Measurements from ENCODE around the gene KCNMA1.
"Not testable (repeated sequence)": the region's sequence is repeated elsewhere in the genome, so short reads cannot be mapped to it uniquely, and the experiment has no call there.

The KCNMA1 gene

GRCh38 chr10:77664008-77664407 is 26.4 kb upstream of the KCNMA1 start:
- peak; percentile 20 for DNase-seq (ENCODE audit: low read depth, low spot score)

GRCh38 chr10:77661674-77662073 is 24.1 kb upstream of the KCNMA1 start:
- peak; percentile 26 for DNase-seq (ENCODE audit: low read depth, low spot score)

GRCh38 chr10:77661100-77661499 is 23.5 kb upstream of the KCNMA1 start:
- DNase-seq (ENCODE audit: low read depth, low spot score), result no peak

GRCh38 chr10:77659046-77659670 is 21.6 kb upstream of the KCNMA1 start:
- not testable (repeated sequence) for DNase-seq (ENCODE audit: low read depth, low spot score)

- DNase-seq (ENCODE audit: low read depth, low spot score), result no peak
Observed at GRCh38 chr10:77653210-77653609, 15.6 kb upstream of the KCNMA1 start.

GRCh38 chr10:77649333-77650331 is 12.0 kb upstream of the KCNMA1 start:
- no peak for DNase-seq (ENCODE audit: low read depth, low spot score)

- DNase-seq (ENCODE audit: low read depth, low spot score), result no peak
Observed at GRCh38 chr10:77648472-77648871, 10.9 kb upstream of the KCNMA1 start.

- no peak for DNase-seq (ENCODE audit: low read depth, low spot score)
Observed at GRCh38 chr10:77647543-77648293, 10.1 kb upstream of the KCNMA1 start.

GRCh38 chr10:77644557-77645243 is 7.1 kb upstream of the KCNMA1 start:
- no peak for DNase-seq (ENCODE audit: low read depth, low spot score)

- peak; percentile 77 for DNase-seq (ENCODE audit: low read depth, low spot score)
Observed at GRCh38 chr10:77643795-77644468, 6.3 kb upstream of the KCNMA1 start.

GRCh38 chr10:77641788-77642397 is 4.3 kb upstream of the KCNMA1 start:
- peak; percentile 88 for DNase-seq (ENCODE audit: low read depth, low spot score)

- DNase-seq (ENCODE audit: low read depth, low spot score), result no peak
Observed at GRCh38 chr10:77641344-77641743, 3.7 kb upstream of the KCNMA1 start.

- DNase-seq (ENCODE audit: low read depth, low spot score), result no peak
Observed at GRCh38 chr10:77640167-77640566, 2.6 kb upstream of the KCNMA1 start.

GRCh38 chr10:77639756-77640155 is 2.1 kb upstream of the KCNMA1 start:
- no peak for DNase-seq (ENCODE audit: low read depth, low spot score)

- peak; percentile 88 for DNase-seq (ENCODE audit: low read depth, low spot score)
Observed at GRCh38 chr10:77638321-77639101, 903 bp upstream of the KCNMA1 start.

- peak; percentile 63 for DNase-seq (ENCODE audit: low read depth, low spot score)
Observed at GRCh38 chr10:77636967-77637531, 559 bp downstream of the KCNMA1 start.

- peak; percentile 53 for DNase-seq (ENCODE audit: low read depth, low spot score)
Observed at GRCh38 chr10:77636282-77636966, 1.2 kb downstream of the KCNMA1 start.

- peak; percentile 51 for DNase-seq (ENCODE audit: low read depth, low spot score)
Observed at GRCh38 chr10:77635402-77636227, 2.0 kb downstream of the KCNMA1 start.

Measured in astrocyte of the hippocampus (primary cell).